Measurements from ENCODE around the gene LSG1.
A peak's percentile ranks its signal among the peaks of the same experiment; 100 is the strongest.
"Not testable (repeated sequence)": the region's sequence is repeated elsewhere in the genome, so short reads cannot be mapped to it uniquely, and the experiment has no call there.

LSG1 gene

GRCh38 chr3:194647747-194648146, 24.2 kb downstream of the LSG1 start:
- no peak for DNase-seq

- no peak for DNase-seq
Observed at GRCh38 chr3:194642769-194643168, 29.2 kb downstream of the LSG1 start.

- peak; percentile 15 for DNase-seq
Observed at GRCh38 chr3:194640829-194641228, 31.2 kb downstream of the LSG1 start.

GRCh38 chr3:194638991-194639605, 32.9 kb downstream of the LSG1 start:
- no peak for DNase-seq

GRCh38 chr3:194637541-194638400, 34.2 kb downstream of the LSG1 start:
- DNase-seq: no peak

GRCh38 chr3:194637066-194637465, 34.9 kb downstream of the LSG1 start:
- DNase-seq: no peak

- DNase-seq: peak; percentile 50
Observed at GRCh38 chr3:194633349-194634004, 38.5 kb downstream of the LSG1 start, which contains the start of gene TMEM44. Gene TMEM44 (minus strand): TSS chr3:194633419. CDS start chr3:194633215, 204 bp downstream.

- DNase-seq: no peak
Observed at GRCh38 chr3:194632809-194633348, 39.1 kb downstream of the LSG1 start.

GRCh38 chr3:194632226-194632808, 39.7 kb downstream of the LSG1 start:
- DNase-seq: no peak

GRCh38 chr3:194631696-194632095, 40.3 kb downstream of the LSG1 start:
- no peak for DNase-seq

GRCh38 chr3:194630681-194631080, 41.3 kb downstream of the LSG1 start:
- not testable (repeated sequence) for DNase-seq

GRCh38 chr3:194624956-194625355, 47.0 kb downstream of the LSG1 start:
- no peak for DNase-seq

GRCh38 chr3:194623449-194624290, 48.3 kb downstream of the LSG1 start:
- DNase-seq: no peak

GRCh38 chr3:194622621-194623340, 49.2 kb downstream of the LSG1 start:
- no peak for DNase-seq

GRCh38 chr3:194621947-194622346, 50.0 kb downstream of the LSG1 start:
- no peak for DNase-seq

GRCh38 chr3:194620196-194620595, 51.8 kb downstream of the LSG1 start:
- DNase-seq: no peak

- DNase-seq: no peak
Observed at GRCh38 chr3:194619741-194620140, 52.2 kb downstream of the LSG1 start.

- DNase-seq: no peak
Observed at GRCh38 chr3:194618858-194619608, 53.0 kb downstream of the LSG1 start.

GRCh38 chr3:194617827-194618226, 54.2 kb downstream of the LSG1 start:
- DNase-seq: no peak

- DNase-seq: no peak
Observed at GRCh38 chr3:194617143-194617671, 54.8 kb downstream of the LSG1 start.

All from stimulated activated CD4-positive, alpha-beta T cell treated with anti-CD3 and anti-CD28 coated beads, Interleukin-12 subunit alpha, Interleukin-12 subunit beta, amount 100 ng/mL, for 4 hours (primary cell).